Fibroblast of villous mesenchyme (primary cell): ENCODE measurements around the gene GALE. TPM values are rescaled to one million over a fixed set of nuclear protein-coding genes. Genes with fewer than 3 reads are reported as not detected.

Source experiments
- DNase-seq: peaks from one replicate; pipeline ENCODE4 v3.0.0-alpha.2; 2010; ENCODE audit warnings: low read depth
- H3K4me3 ChIP-seq: 2 replicates; pipeline ENCODE4 v1.5.1; 2011; ENCODE audit warnings: low read depth, mild to moderate bottlenecking, low read length
- total RNA-seq: library from RNA; depleted of rRNA; stranded (reverse); fragments of >200 nt; gene quantifications from 2 replicates; pipeline ENCODE4 v1.2.3, GENCODE V29; 2012
- TF ChIP-seq, protein P1 (sequence below): IDR thresholded peaks from 2 replicates; pipeline ENCODE4 v1.5.1; 2012; ENCODE audit warnings: low read depth, mild to moderate bottlenecking, low read length; ENCODE audit not compliant: insufficient read depth

GALE gene
- total RNA-seq, 1 donor = 31.5 TPM

DNA sequence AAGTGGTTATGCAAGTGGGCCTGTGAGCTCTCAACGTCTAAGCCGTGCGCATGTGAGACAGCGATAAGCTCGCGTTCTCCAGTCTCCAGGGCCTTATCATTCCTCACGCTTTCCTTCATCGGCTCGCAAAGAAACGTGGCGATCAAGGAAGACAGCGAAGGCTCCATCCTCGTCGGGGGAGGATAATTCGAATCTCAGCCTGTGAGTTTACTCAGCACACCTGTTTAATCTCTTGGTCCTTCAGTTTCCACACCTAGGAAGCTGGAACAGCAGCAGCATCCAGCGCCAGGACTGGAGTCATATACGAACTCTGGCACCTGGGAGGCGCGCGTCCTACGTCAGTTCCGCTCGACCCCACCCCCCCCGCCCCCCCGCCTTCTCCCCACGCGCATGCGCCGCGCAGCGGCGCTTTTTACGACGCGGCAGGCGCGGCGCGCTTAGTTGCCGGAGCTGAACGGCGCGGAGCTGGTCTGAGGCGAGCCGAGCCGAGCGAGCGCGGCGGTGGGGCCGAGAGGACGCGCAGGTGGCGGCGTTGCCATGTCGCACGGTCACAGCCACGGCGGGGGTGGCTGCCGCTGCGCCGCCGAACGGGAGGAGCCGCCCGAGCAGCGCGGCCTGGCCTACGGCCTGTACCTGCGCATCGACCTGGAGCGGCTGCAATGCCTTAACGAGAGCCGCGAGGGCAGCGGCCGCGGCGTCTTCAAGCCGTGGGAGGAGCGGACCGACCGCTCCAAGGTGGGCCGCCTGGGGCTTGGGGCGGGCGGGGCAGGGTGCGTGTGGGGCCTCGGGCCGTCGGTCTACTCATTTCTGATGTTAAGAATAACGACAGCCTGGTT lies 22.4 kb downstream of the GALE start, which contains the start of gene PITHD1:
Gene PITHD1, plus strand, starts transcription at position 440 of the 836 bp plus-strand sequence. Its CDS starts 98 bp downstream, at position 538.
- DNase-seq = peak; percentile 97
- peak within 1 kb of the TSS; percentile 90 for H3K4me3 ChIP-seq
- TF ChIP-seq, protein P1, sequence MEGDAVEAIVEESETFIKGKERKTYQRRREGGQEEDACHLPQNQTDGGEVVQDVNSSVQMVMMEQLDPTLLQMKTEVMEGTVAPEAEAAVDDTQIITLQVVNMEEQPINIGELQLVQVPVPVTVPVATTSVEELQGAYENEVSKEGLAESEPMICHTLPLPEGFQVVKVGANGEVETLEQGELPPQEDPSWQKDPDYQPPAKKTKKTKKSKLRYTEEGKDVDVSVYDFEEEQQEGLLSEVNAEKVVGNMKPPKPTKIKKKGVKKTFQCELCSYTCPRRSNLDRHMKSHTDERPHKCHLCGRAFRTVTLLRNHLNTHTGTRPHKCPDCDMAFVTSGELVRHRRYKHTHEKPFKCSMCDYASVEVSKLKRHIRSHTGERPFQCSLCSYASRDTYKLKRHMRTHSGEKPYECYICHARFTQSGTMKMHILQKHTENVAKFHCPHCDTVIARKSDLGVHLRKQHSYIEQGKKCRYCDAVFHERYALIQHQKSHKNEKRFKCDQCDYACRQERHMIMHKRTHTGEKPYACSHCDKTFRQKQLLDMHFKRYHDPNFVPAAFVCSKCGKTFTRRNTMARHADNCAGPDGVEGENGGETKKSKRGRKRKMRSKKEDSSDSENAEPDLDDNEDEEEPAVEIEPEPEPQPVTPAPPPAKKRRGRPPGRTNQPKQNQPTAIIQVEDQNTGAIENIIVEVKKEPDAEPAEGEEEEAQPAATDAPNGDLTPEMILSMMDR = no peak

DNA sequence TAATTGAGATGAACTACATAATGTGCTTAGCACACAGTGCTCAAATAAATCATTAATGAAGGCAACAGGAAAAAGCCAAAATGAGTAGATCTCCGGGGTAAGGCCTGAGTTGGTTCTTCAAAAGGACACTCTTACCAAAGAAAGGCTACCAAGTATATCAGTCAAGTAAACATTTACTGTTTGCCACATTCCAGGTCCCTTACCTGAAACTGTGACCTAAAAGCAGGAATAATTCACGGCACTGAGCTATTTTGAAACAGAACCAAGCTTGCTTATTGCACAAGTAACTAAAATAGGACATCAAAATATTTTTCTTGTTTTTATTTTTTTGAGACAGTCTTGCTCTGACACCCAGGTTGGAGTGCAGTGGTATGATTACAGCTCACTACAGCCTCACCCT lies 24.3 kb downstream of the GALE start:
- DNase-seq = no peak
- TF ChIP-seq, protein P1 = no peak
- H3K4me3 ChIP-seq = no peak overlapping the region

DNA sequence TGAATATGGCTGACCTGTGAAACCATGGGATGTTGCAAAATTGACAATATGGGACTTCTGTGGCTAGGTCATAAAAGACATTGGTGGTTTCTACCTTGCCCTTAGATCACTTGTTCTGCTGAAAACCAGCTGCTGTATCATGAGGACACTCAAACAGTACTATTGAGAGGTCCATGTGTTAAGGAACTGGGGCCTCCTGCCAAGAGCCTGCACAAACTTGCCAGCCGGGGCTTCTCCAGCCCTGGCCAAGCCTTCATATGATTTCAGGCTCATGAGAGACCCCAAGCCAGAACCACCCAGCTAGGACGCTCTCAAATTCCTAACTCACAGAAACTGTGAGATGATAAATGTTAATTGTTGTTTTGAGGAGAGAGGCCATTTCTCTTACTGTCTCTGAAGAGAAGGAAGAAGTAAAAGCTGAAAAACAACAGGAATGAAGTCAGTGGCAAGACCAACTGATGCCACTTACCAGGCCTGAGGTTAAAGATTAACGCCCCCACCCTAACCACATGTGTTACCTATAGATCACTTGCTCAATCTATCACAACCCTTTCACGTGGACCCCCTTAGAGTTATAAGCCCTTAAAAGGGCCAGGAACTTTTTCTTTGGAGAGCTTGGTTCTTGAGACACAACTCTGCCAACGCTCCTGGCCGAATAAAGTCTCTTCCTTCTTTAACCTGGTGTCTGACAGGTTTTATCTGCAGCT lies 26.2 kb downstream of the GALE start:
- TF ChIP-seq, protein P1 = no peak
- DNase-seq = no peak
- no peak overlapping the region for H3K4me3 ChIP-seq

DNA sequence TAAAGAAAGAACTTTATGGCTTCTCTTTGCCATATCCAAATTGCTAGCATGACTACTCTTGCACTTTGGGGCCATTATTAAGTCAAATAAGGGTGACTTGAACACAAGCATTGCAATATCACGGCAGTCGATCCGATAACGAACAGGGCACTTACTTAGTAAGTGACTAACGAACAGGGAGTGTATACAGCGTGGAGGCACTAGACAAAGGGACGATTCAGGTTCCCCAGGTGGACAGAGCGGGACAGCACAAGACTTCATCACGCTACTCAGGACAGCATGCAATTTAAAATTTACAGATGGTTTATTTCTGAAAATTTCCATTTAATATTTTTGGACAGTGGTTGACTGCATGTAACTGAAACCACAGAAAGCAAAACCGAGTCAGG lies 27.7 kb downstream of the GALE start:
- TF ChIP-seq, protein P1 = no peak

DNA sequence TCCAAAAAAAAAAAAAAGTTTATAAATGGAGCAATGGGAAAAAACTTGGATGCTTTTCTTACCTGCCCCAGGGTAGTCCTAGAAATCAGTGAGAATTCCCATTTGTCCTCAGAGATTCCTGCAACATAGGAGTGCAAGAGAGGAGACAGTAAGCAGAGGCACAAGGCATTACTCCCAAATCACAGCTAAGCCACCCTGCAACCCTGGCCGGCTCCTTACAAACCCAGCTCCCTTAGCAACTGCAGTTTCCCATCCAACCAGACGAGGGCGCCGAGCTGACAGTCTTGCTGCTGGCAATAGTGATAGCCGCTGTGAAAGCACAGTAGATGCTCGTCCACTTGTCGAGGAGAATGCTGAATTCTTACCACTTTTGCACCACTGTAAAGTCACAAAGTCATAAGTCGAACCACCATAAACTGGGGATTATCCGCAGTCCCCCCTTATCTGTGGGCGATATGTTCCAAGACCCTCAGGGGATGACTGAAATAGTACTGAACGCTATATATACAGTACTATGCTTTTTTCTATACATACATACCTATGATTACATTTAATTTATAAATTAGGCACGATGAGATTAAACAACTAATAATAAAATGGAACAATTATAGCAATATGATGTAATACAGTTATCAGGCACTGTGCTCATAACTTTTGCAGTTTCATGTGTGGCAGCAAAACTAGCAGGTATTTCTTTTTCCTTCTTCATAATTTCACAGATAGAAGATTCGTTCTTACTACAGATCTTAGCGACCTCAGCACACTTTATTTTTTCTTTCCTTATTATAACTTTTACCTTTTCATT lies 28.3 kb downstream of the GALE start:
- peak; percentile 79 for DNase-seq
- no peak overlapping the region for H3K4me3 ChIP-seq
- TF ChIP-seq, protein P1 = peak; percentile 99

More for the DNA sequence above, 27.7 kb downstream of the GALE start:
- no peak overlapping the region for H3K4me3 ChIP-seq
- DNase-seq = no peak

DNA sequence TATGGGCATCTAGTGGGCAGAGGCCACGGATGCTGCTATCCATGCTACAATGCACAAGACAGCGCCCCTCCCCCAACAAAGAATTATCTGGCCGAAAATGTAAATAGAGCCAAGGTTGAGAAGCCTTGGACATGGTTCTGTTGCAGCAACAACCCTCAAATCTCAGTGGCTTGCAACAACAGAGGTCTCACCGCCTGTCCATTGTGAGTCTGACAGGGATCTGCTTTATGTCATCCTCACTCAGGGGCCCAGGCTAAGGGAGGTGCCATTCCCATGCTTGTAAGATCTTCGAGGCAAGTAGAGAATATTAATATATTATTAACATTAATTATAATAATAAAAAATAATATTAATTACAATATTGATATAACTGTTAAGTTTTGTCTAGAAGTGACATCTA lies 31.8 kb downstream of the GALE start:
- TF ChIP-seq, protein P1 = no peak
- DNase-seq = no peak
- no peak overlapping the region for H3K4me3 ChIP-seq
